Lower leg skin (tissue), 4 donors: ENCODE data around the gene TES. TPM values are rescaled to one million over a fixed set of nuclear protein-coding genes. Genes with fewer than 3 reads are reported as not detected.

ENCODE experiments used
- DNase-seq, 2 donors: peaks; one replicate each; pipeline ENCODE4 v3.0.0-alpha.2; 2019; ENCODE audit warnings: low spot score in 2 of 2
- H3K4me3 ChIP-seq: fragments of 200-600 bp; sonication (generic); 2 replicates; pipeline ENCODE4 v1.5.1; 2017; ENCODE audit warnings: mild to moderate bottlenecking, low read depth; ENCODE audit not compliant: poor library complexity, severe bottlenecking
- CTCF ChIP-seq, 3 donors: fragments of 450-650 bp; IDR thresholded peaks; one replicate each; pipeline ENCODE4 v1.5.1; 2016; ENCODE audit warnings: antibody characterized with exemption in 3 of 3, mild to moderate bottlenecking in 3 of 3, moderate library complexity in 2 of 3
- POLR2A ChIP-seq, 2 donors: fragments of 450-650 bp; IDR thresholded peaks; one replicate each; pipeline ENCODE4 v1.6.1; 2016 to 2017; ENCODE audit warnings: antibody characterized with exemption in 2 of 2, mild to moderate bottlenecking in 1 of 2, moderate library complexity in 1 of 2
- WGBS, 2 donors: methylation state at CpG; one replicate each; pipeline ENCODE4 v1.1.5; 2018; 5-methylcytosine and 5-hydroxymethylcytosine counted together
- intact Hi-C: fragments of 100-400 bp; cut with DNase I; formaldehyde crosslinking; loops from one replicate; pipeline ENCODE4 v1.15.0; 2023; ENCODE audit warnings: low total_unique reads
- total RNA-seq, 4 donors: library from RNA; depleted of rRNA; stranded (reverse); fragments of >200 nt; gene quantifications; one replicate each; pipeline ENCODE4 v1.1.0, GENCODE V29; 2016

The TES gene
- total RNA-seq, 4 donors from 2014 or later, result 34.1 to 61.5 (median 46.5) TPM

- TF ChIP-seq CTCF (IDR thresholded peaks at IDR 0.05) (peak in 1 of 3 donors; percentile 42), POLR2A (IDR thresholded peaks at IDR 0.05) (no peak)
- no peak overlapping the region for H3K4me3 ChIP-seq
- 18 to 21% methylated on average over 2 of the region's 2 CpGs for WGBS, 2 donors
- peak in 1 of 2 donors; percentile 51 for DNase-seq
- intact Hi-C loops, result loop anchor here (5.0 kb wide), 1 partner anchor 54 kb away; no protein-coding TSS in a partner anchor
Observed at GRCh38 chr7:116236020-116236630, 25.8 kb downstream of the TES start.

- no peak overlapping the region for H3K4me3 ChIP-seq
- WGBS, 2 donors, result 75 to 77% methylated on average over 3 of the region's 3 CpGs
- intact Hi-C loops, result loop anchor here (5.0 kb wide), 1 partner anchor 57 kb away; no protein-coding TSS in a partner anchor
- TF ChIP-seq POLR2A (IDR thresholded peaks at IDR 0.05), result no peak
- no peak for TF ChIP-seq CTCF (IDR thresholded peaks at IDR 0.05)
- DNase-seq, result no peak
Observed at GRCh38 chr7:116239020-116239419, 28.7 kb downstream of the TES start.

- intact Hi-C loops, result loop anchor here (5.0 kb wide), 1 partner anchor 57 kb away; no protein-coding TSS in a partner anchor
- no peak for DNase-seq
- WGBS, 2 donors, result 86 to 91% methylated on average over 2 of the region's 2 CpGs
- no peak overlapping the region for H3K4me3 ChIP-seq
- TF ChIP-seq POLR2A (IDR thresholded peaks at IDR 0.05) (no peak), CTCF (IDR thresholded peaks at IDR 0.05) (no peak)
Observed at GRCh38 chr7:116239434-116239833, 29.1 kb downstream of the TES start.

GRCh38 chr7:116240024-116240668, 29.8 kb downstream of the TES start:
- intact Hi-C loops, result no loop called here
- no peak overlapping the region for H3K4me3 ChIP-seq

GRCh38 chr7:116241291-116241690, 31.0 kb downstream of the TES start:
- intact Hi-C loops, result no loop called here
- TF ChIP-seq POLR2A (IDR thresholded peaks at IDR 0.05) (no peak), CTCF (IDR thresholded peaks at IDR 0.05) (no peak)
- no peak for DNase-seq
- no peak overlapping the region for H3K4me3 ChIP-seq

More at GRCh38 chr7:116240024-116240668, 29.8 kb downstream of the TES start:
- DNase-seq, result no peak
- 65 to 71% methylated on average over 4 of the region's 4 CpGs for WGBS, 2 donors
- TF ChIP-seq POLR2A (IDR thresholded peaks at IDR 0.05) (no peak), CTCF (IDR thresholded peaks at IDR 0.05) (no peak)
